Cardiac septum (tissue), 1 donor: ENCODE data around the gene EXOC3. TPM values are rescaled to one million over a fixed set of nuclear protein-coding genes. Genes with fewer than 3 reads are reported as not detected.
A peak's percentile ranks its signal among the peaks of the same experiment; 100 is the strongest.

Source experiments
- DNase-seq: peaks from one replicate; pipeline ENCODE4 v3.0.0-alpha.2; 2020; ENCODE audit warnings: low spot score
- intact Hi-C: fragments of 100-400 bp; cut with DNase I; formaldehyde crosslinking; loops from one replicate; pipeline ENCODE4 v1.14.0; 2022
- total RNA-seq: library from RNA; stranded (reverse); fragmentation: NEBNext Ultra II Directional; extraction: Animal tissue kit (Norgen Biotek cat#: 25700); gene quantifications from one replicate; pipeline ENCODE4 v1.2.1, GENCODE V29; 2021
- donor health status: DM: no; HTN: no; CAD: no.

The EXOC3 gene
- total RNA-seq, 1 donor from 2014 or later: 42.9 TPM

- intact Hi-C loops: no loop called here
- DNase-seq: peak; percentile 73
Observed at GRCh38 chr5:423626-424261, 19.2 kb upstream of the EXOC3 start.

- intact Hi-C loops: no loop called here
- DNase-seq: peak; percentile 72
Observed at GRCh38 chr5:424301-425110, 18.5 kb upstream of the EXOC3 start.

- DNase-seq: no peak
Observed at GRCh38 chr5:425714-426113, 17.3 kb upstream of the EXOC3 start.

DNA sequence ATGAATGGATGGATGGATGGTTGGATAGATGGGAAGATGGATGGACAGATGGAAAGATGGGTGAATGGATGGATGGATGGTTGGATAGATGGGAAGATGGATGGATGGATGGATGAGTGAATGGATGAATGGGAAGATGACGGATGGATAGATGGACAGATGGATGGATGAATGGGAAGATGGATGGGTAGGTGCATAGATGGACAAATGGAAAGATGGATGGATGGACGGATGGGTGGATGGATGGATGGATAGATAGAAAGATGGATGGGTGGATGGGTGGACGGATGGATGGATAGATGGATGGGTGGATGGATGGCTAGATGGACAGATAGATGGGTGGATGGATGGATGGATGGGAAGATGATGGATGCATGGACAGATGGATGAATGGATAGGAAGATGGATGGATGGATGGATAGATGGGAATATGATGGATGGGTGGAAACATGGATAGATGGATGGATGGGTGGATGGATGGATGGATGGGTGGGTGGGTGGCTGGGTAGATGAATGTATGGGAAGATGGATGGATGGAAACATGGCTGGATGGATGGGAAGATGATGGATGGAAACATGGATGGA, 16.5 kb upstream of the EXOC3 start:
- intact Hi-C loops: no loop called here
- no peak for DNase-seq

More at GRCh38 chr5:425714-426113, 17.3 kb upstream of the EXOC3 start:
- intact Hi-C loops: no loop called here

GRCh38 chr5:427415-428087, 15.4 kb upstream of the EXOC3 start:
- no peak for DNase-seq
- intact Hi-C loops: no loop called here

DNA sequence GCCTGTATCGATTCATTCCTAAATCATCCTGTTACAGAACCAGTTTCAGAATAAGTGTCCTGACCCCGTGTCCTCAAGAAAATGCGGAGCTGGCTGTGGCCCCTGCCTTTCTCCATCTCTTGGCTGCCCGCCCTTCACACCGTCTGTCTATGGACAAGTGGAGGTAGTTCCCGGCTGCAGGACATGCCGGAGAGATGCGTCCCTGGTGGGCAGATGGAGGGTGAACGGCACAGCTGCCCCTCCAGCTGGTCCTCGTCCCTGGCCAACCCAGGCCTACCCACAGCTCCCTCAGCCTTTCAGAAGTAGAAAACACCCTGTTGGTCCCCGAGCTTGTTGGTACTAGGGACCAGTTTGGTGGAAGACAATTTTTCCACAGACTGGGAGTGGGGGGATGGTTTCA, 14.8 kb upstream of the EXOC3 start:
- no peak for DNase-seq
- intact Hi-C loops: no loop called here

DNA sequence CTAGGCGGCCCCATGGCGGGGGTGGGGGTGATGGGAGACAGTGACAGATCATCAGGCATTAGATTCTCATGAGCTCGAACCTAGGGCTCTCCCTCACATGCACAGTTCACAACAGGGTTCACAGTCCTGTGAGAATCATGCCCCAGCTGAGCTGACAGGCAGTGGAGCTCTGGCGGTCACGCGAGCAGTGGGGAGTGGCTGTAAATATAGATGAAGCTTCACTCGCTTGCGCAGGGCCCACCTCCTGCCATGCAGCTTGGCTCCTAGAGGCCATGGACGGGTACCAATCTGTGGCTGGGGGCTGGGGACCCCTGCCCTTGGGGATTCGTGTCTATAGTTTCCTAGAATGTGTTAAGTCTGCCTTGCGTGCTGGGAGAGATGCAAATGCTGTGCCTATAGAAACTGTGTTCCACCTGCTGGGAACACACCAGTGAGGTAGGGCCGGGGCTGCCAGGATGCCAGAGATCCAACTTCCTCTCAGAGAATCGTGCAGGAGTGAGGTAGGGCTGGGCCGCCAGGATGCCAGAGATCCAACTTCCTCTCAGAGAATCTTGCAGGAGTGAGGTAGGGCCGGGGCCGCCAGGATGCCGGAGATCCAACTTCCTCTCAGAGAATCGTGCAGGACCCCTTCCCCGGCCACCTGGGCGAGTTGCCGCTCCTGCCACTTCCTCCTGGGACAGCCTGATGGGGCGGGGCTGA, 14.1 kb upstream of the EXOC3 start:
- intact Hi-C loops: no loop called here
- DNase-seq: peak; percentile 56

DNA sequence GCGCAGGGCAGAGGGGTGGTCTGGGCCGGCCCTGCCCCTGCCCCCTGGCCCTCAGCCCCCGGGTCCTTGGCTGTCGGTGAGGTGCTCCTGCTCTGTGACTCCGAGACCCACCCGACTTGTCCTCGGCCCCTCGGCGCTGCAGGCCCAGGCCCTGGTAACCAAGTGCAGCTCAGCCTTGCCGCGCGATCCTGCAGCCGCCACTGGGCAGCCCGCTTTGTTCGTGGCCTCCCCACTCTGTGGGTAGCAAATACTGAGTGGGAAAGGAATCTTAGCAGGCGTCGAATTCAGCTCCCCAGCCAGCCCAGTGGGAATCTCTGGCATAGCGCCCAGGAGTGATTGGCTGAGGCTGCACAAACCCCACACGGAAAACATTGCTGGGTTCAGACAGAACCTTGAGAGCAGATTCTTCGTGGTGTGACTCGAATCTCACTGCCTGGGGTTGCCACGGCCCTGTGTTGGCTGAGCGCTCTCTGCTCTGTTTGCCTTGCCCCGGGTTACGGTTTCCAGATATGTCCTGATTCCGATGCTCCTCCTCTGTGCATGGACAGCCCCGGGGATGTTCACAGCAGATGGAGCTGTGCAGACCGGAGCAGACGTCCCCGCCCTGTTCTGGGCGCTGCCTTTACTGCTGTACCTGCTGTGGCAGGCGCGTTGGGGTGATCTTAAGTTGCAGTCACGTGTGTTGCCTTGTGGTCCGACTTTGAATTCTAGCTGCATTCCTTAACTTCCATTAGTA, 13.4 kb upstream of the EXOC3 start:
- intact Hi-C loops: loop anchor here (5.0 kb wide), 1 partner anchor 112 kb away; no protein-coding TSS in a partner anchor
- peak; percentile 72 for DNase-seq

GRCh38 chr5:430214-430925, 12.6 kb upstream of the EXOC3 start:
- DNase-seq: no peak
- intact Hi-C loops: loop anchor here (5.0 kb wide), 1 partner anchor 113 kb away; no protein-coding TSS in a partner anchor

GRCh38 chr5:431001-431710, 11.8 kb upstream of the EXOC3 start:
- DNase-seq: no peak
- intact Hi-C loops: loop anchor here (5.0 kb wide), 1 partner anchor 114 kb away; no protein-coding TSS in a partner anchor

- intact Hi-C loops: loop anchor here (5.0 kb wide), 1 partner anchor 114 kb away; no protein-coding TSS in a partner anchor
- no peak for DNase-seq
Observed at GRCh38 chr5:431711-432050, 11.3 kb upstream of the EXOC3 start.

DNA sequence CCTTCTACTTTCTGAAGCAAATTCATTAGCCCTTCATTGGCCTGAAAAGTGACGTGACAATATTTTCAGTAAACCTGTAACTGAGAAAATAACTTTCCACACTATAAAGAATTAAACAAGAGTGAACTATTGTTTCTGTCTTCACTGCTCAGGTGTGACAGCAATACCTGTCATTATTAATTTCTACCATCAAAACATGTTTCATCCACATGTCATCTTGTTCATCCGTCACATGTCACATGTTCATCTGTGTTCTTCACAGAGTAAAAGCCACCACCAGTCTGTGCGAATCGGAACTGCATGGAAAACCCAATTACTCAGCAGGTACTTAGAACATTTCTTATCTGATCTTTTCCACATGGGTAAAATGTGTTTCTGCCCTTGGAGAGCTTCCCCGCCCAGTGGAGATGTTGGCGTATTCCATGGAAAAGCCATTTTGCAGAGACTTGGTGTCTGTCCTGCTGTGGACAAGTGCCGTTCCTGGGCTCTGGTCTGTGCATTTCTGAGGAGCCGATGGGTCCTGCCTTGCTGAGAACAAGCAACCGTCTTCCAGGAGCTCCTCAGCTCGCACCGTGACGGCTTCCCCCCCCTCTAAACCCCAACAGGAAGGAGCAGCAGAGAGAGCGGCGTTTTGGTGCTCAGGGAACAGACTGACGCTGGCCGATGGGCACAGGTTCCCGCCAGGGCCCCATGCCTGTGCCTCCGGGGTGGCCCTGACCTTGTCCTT, 10.6 kb upstream of the EXOC3 start:
- intact Hi-C loops: loop anchor here (5.0 kb wide), 1 partner anchor 115 kb away; no protein-coding TSS in a partner anchor
- no peak for DNase-seq

GRCh38 chr5:432928-433791, 9.8 kb upstream of the EXOC3 start:
- intact Hi-C loops: loop anchor here (5.0 kb wide), 1 partner anchor 116 kb away; no protein-coding TSS in a partner anchor
- no peak for DNase-seq

DNA sequence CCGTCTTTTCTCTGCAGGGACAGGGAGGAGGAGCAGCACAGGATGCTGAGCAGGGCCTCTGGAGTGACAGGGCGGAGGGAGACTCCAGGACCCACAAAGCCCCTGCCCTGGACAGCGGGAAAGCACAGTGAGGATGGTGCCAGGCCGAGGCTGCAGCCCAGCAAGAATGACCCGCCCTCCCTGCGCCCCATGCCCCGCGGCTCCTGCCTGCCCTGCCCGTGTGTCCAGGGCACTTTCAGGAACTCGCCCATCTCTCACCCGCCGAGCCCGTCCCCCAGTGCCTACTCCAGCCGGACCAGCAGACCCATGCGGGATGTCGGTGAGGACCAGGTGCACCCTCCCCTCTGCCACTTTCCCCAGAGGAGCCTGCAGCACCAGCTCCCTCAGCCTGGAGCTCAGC, 9.1 kb upstream of the EXOC3 start:
- no peak for DNase-seq
- intact Hi-C loops: loop anchor here (5.0 kb wide), 1 partner anchor 117 kb away; no protein-coding TSS in a partner anchor

GRCh38 chr5:434443-435146, 8.4 kb upstream of the EXOC3 start:
- no peak for DNase-seq
- intact Hi-C loops: loop anchor here (5.0 kb wide), 1 partner anchor 117 kb away; no protein-coding TSS in a partner anchor
